Activated CD8-positive, alpha-beta memory T cell treated with anti-CD3 and anti-CD28 coated beads for 36 hours (primary cell): Measurements from ENCODE around the gene ST14. TPM values are rescaled to one million over a fixed set of nuclear protein-coding genes. Genes with fewer than 3 reads are reported as not detected.

Experiments used
- CTCF ChIA-PET: fragments of 350-600 bp; sonication (Branson Sonifier 250); formaldehyde crosslinking; loops from one replicate; lab custom pipeline; 2021; ENCODE audit warnings: antibody characterized with exemption; lab: Charles Lee
- POLR2A ChIA-PET: fragments of 350-600 bp; sonication (Branson Sonifier 250); formaldehyde crosslinking; loops from one replicate; lab custom pipeline; 2021; ENCODE audit warnings: antibody characterized with exemption; lab: Charles Lee
- total RNA-seq, 2 experiments: library from RNA; stranded (reverse); gene quantifications; one replicate each; pipeline ENCODE4 v1.2.3, GENCODE V29; 2021

The ST14 gene
- total RNA-seq, 2 experiments from 2014 or later: 0.06 TPM; not detected in 1

DNA sequence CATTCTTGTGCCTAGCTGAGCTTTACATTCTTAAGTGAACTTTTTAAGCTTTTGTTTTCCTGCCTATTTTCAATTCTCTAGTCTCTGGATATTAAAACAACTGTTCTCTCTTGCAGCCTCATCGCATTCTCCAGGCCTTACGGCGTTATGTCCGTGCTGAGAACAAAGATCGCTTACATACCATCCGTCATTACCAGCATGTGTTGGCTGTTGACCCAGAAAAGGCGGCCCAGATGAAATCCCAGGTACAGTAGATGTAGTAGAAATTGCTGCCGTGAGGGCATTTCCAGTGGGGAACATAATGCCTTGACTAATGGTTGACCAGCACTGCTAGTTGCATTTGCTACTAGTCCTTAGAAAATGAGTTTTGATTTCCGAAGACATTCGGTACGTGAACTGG lies 29.7 kb upstream of the ST14 start:
- ChIA-PET POLR2A (interaction anchor here (1.0 kb wide), 1 partner anchor 127 kb away, joined by 3 read pairs; the partner anchor contains the start of gene PRDM10), CTCF (interaction anchor here (1.1 to 6.7 kb wide), 3 partner anchors 24 to 234 kb away, joined by 3 to 54 read pairs (median 5); partner anchors contain the start of gene NFRKB)

- ChIA-PET POLR2A (interaction anchor here (0.6 kb wide), 1 partner anchor 129 kb away, joined by 3 read pairs; no protein-coding TSS in a partner anchor), CTCF (interaction anchor here (0.6 to 6.7 kb wide), 14 partner anchors 9 to 253 kb away, joined by 3 to 54 read pairs (median 4); no protein-coding TSS in a partner anchor)
Observed at GRCh38 chr11:130131961-130132850, 27.4 kb upstream of the ST14 start.

GRCh38 chr11:130133716-130134115 lies 25.9 kb upstream of the ST14 start:
- ChIA-PET CTCF (interaction anchor here (0.6 to 6.7 kb wide), 2 partner anchors 144 to 209 kb away, joined by 6 to 54 read pairs; no protein-coding TSS in a partner anchor), POLR2A (no interaction called here)

- CTCF ChIA-PET: interaction anchor here (0.7 kb wide), 1 partner anchor 213 kb away, joined by 3 read pairs; no protein-coding TSS in a partner anchor
- POLR2A ChIA-PET: no interaction called here
Observed at GRCh38 chr11:130136107-130136506, 23.5 kb upstream of the ST14 start.

- ChIA-PET POLR2A (no interaction called here), CTCF (no interaction called here)
Observed at GRCh38 chr11:130137999-130138398, 21.6 kb upstream of the ST14 start.

GRCh38 chr11:130139401-130139800 lies 20.2 kb upstream of the ST14 start:
- CTCF ChIA-PET: no interaction called here

GRCh38 chr11:130141561-130142341 lies 17.8 kb upstream of the ST14 start:
- POLR2A ChIA-PET: interaction anchor here (0.5 kb wide), 1 partner anchor 101 kb away, joined by 3 read pairs; no protein-coding TSS in a partner anchor

More at GRCh38 chr11:130139401-130139800, 20.2 kb upstream of the ST14 start:
- POLR2A ChIA-PET: no interaction called here

DNA sequence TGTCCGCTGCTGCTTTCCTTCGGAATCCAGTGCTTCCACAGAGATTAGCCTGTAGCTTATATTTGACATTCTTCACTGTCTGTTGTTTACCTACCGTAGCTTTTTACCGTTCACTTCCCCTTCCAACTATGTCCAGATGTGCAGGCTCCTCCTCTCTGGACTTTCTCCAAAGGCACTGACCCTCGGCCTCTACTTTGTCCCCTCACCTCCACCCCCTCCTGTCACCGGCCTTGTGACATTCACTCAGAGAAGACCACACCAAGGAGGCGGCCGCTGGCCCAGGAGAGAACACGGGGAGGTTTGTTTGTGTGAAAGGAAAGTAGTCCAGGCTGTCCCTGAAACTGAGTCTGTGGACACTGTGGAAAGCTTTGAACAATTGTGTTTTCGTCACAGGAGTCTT lies 15.4 kb upstream of the ST14 start:
- ChIA-PET POLR2A (no interaction called here), CTCF (interaction anchor here (1.3 kb wide), 1 partner anchor 12 kb away, joined by 3 read pairs; no protein-coding TSS in a partner anchor)

More at GRCh38 chr11:130141561-130142341, 17.8 kb upstream of the ST14 start:
- CTCF ChIA-PET: no interaction called here

GRCh38 chr11:130144861-130145281 lies 14.7 kb upstream of the ST14 start:
- ChIA-PET CTCF (no interaction called here), POLR2A (no interaction called here)

DNA sequence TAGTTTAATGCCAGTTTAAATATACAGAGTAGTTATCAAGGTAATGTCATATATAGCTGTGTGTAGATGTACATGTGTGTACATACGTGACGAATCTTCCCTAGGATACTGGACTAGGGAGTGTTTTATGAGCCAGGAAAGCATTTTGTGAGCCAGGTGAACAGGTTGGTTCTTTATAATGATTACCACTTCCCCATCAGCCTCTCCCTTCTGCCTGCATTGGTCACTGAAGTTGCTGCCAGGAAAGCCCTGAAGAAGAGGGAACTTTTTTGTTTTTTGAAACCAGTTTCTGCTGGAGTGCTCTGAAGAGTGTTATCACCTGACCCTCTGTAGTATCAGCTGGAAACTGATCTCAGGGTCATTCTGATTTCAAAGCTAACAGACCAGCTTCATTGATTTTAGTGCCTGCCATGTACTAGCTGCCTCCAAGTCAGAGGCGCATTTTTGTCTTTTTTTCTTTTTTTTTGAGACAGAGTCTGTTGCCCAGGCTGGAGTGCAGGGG lies 14.2 kb upstream of the ST14 start:
- CTCF ChIA-PET: interaction anchor here (1.2 kb wide), 1 partner anchor 91 kb away, joined by 3 read pairs; no protein-coding TSS in a partner anchor
- POLR2A ChIA-PET: no interaction called here

GRCh38 chr11:130145975-130146776 lies 13.4 kb upstream of the ST14 start:
- CTCF ChIA-PET: interaction anchor here (1.2 kb wide), 1 partner anchor 92 kb away, joined by 3 read pairs; no protein-coding TSS in a partner anchor
- POLR2A ChIA-PET: no interaction called here

DNA sequence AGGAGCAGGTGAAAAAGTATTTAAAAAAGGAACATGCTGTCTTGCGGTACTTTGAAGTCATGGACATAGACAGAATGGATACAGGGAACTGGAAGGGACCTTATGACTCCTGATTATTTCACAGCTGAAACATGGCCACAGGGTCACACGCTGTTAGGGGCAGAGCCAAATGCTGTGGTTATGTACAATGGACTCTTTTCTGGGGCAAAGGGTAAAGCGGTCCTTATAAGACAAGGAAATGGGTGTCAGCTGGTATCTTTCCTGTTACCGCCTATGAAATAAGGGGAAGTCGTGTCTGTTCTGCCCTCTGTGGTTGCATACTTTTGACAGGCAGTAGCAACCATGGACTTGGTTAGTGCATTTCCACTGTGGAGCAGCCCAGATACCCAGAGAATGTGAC lies 12.8 kb upstream of the ST14 start:
- CTCF ChIA-PET: interaction anchor here (1.2 kb wide), 1 partner anchor 93 kb away, joined by 3 read pairs; no protein-coding TSS in a partner anchor
- POLR2A ChIA-PET: no interaction called here

- CTCF ChIA-PET: no interaction called here
Observed at GRCh38 chr11:130148796-130149326, 10.7 kb upstream of the ST14 start.

GRCh38 chr11:130150790-130151189 lies 8.8 kb upstream of the ST14 start:
- ChIA-PET POLR2A (no interaction called here), CTCF (interaction anchor here (0.5 kb wide), 1 partner anchor 137 kb away, joined by 3 read pairs; no protein-coding TSS in a partner anchor)

More at GRCh38 chr11:130148796-130149326, 10.7 kb upstream of the ST14 start:
- POLR2A ChIA-PET: no interaction called here

DNA sequence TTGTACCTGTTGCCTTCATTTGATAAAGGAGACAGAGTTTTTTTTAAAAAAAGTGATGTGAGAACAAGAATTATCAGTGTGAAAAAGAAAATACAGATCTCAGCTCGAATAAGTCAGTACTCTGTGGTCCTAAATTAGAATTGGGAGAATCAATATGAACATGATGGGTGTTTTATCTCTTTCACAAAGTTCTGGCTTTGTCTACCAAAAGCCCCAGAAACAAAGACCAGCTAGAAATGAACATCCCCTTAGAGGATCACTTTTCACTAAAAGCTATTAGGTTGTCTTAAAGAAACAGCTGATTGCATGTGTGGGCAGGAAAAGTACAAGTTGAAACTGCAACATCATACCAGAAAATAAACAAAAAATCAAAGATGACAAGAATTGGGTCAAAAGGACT lies 8.4 kb upstream of the ST14 start:
- ChIA-PET POLR2A (no interaction called here), CTCF (interaction anchor here (0.5 to 1.3 kb wide), 2 partner anchors 136 to 257 kb away, joined by 3 read pairs; no protein-coding TSS in a partner anchor)

DNA sequence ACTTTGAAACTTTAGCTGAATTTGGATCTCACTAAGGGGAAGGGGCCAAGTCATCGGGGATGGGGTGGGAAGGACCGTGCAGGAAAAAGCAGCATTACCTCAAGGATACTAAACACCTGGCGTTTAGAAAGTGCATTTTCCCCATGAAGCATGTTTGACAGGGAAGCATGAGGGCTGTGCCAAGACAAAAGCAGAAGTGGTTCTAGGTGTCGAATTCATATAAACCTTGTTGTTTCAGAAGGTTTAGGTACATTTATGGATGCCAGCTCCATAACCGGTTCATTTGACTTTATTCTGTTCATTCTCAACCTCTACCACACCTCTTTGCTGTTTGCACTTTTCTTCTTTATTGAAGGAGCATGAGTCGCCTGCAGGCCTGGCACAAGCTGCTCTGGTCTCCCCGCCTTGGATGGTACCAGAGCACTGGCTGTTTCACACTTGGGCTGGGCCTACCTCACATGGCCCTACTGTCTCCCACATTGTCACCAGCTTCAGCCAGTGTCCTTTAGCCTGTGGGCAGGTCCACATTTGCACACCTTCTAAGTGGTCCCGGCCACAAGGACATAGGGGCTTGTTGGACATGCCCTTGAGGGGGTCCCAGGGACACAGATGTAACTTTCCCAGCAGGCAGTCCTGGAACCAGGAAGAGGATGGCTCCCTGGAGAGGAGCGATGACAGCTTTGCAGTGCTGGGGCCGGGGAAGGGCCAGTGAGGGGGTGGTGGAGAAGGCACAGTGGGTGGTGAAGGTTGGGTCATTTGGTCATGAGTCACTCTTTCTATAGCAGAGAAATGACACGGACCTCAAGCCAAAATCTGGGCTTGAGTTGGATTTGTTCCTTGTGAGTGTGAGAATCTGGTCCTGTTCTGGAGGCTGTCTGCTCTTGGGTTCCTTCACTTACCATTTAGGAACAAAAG lies 3.2 kb upstream of the ST14 start:
- CTCF ChIA-PET: no interaction called here

DNA sequence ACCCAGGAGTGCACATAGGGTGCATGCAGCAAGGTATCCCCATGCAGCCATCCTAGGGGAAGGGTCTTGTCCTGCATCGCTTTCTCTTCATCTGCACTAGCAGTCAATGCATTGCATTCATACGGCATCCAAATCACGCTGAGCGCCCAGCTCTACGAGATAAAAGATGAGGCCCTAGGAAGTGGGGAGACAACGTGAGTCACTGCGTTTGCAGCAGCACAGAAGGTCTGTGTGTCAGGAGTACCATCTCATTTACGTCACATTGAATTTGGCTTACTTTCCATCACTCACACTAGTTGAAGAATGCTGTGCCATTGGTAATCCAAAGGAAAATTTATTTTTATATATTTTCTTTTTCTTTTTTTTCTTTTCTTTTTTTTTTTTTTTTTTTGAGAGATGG lies 2.5 kb upstream of the ST14 start:
- POLR2A ChIA-PET: no interaction called here
- CTCF ChIA-PET: interaction anchor here (0.7 kb wide), 1 partner anchor 677 kb away, joined by 3 read pairs; no protein-coding TSS in a partner anchor

More for the DNA sequence above, 3.2 kb upstream of the ST14 start:
- POLR2A ChIA-PET: no interaction called here
